Stimulated activated CD4-positive, alpha-beta T cell treated with anti-CD3 and anti-CD28 coated beads, Interleukin-4, amount 100 ng/mL, for 48 hours (primary cell): ENCODE results near the gene MYLIP.

Experiments
- DNase-seq, 2 donors: peaks; one replicate each; pipeline ENCODE4 v3.0.0-alpha.2; 2020; ENCODE audit warnings: low read depth in 2 of 2

Gene MYLIP

DNA sequence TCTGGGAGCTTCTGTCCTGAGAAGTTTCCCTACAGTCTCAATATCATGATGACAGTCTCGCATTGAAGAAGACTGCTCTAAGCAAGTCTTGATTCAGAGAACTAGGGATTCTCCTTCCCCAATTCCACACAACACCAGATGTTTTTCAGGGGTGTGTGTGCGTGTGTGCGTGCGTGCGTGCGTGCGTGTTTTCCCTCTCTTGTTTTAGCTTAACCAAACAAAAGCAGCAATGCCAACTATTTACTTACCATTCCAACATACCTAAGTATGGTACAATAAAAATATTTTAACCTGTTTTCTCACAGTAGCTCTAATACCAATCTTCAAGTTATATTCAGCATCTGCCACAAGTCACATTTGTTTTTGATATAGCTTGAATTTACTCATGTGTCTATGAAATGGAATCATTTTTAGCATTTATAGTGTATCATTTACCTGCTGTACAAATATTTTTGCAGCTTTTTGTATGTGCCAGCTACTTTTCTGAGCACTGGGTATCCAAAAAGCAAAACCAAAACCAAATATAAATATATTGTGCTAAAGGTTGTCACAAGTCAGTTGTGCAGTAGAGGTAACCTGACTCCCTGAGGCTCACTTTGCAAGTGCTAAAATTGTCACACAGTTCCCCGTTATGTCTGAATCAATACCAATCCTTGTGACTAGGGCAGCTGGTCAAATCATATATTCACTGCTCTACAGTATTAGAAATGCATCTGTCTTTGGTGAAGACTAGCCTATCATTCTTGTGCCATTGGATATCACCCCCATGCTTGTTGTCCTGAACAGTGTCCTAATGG is 21.7 kb upstream of the MYLIP start:
- DNase-seq: no peak

DNA sequence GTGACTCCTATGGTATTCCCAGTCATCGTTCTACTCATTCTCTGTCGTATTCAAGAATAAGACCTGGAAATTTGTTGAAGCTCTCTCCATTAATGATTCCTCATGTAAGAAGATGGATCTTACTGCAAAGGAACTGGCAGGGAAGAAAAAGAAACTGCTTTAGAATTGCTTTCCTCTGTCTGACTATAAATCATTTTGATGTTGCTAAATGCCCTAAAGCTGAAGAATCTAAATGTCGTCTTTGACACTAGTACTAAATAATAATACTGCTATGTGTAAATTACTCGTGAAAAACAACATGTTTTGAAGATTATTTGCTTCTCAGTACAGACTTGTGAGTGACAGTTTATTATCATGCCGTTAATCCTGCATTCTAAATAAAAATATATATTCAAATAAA is 20.5 kb upstream of the MYLIP start:
- no peak for DNase-seq

DNA sequence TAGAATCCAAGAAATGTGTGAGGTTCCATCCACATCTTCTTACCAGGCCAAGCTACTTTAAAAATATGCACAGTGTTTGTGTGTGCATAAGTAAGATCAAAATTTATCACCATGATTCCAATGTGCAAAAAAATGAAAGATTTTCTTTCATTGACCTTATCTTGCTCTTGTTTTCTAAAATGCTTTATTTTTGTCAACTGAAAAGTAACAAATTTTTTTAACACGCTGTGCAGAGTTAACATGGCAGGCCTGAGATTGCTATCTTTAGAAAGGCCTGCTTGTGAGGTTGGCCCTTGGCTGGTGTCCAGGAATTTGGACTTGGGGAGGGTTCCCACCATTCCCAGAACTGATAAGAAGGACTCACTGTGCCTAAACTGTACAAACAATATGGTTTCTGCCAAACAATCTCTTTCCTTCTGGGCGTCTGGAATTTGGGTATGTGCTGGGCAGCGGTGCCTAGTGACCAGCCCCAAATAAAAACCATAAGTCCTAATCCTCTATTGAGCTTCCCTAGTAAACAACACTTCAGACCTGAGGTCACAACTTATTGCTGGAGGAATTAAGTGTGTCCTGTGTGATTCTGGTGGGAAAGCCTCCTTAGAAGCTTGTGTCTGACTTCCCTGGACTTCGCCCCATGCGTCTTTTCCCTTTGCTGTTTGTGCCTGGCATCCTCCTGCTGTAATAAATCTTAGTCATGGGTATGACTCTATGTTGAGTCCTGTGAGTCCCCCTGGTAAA is 19.8 kb upstream of the MYLIP start:
- no peak for DNase-seq

DNA sequence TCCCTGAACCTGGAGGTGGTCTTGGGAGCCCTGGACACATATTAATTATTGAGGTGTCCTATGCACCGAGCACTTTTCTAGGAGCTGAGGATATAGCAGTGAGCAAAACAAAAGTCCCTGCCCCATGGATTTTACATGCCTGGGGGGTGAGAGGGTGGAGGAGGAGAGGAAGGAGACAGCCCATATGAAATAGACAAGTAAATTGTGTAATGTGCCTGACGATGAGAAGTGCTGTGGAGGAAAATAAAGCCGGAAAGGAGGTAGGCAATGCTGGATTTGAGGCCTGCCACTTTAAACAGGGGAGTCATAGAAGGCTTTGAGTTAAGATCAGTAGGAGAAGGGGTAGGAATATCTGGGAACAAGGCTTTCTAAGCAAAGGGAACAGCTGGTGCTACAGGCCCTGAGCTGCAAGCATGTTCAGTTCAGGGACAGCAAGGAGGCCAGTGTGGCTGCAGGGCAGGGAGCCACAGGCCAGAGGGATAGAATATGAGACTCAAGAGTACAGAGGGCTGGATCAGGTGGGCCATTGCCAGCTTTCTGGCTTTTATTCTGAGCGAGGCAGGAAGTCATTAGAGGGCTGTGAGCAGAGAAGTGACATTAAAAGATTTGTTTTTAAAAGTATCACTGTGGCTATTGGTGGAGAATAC is 19.1 kb upstream of the MYLIP start:
- no peak for DNase-seq

DNA sequence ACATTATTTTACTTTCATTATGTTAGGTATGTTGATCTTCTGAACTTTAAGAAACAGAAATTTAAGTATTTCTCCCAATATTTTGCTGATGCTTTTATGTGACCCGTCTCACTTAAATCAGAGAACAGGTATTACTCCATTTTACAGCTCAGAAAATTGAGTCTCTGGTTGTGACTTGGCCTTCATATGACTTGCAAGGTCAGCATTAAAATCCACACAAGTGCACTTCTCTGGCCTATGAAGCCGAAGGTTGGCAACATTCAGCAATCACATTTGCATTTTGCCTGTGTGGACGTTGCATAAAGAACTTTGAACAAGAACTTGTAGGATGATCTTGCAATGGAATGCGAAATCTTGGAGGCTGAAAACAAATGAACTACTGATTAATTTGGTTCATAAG is 10.1 kb upstream of the MYLIP start:
- DNase-seq: no peak

DNA sequence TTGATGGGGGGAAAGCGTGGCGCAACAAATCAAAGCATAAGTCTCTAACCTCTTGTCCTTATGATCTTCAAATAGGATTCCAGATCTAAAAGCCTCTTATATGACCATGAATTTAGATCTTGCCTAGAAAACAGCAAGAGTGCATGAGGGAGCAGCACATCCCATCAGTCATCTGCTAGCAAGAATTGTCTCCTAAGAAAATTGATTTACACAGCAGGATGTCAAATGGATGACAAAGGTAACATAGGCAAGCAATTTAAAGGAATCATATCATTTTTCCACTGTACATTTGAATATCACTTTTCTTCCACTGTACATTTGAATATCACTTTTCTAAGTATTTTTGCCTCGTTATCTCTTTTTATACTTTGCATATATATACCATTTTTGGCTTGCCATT is 7.5 kb upstream of the MYLIP start:
- no peak for DNase-seq

DNA sequence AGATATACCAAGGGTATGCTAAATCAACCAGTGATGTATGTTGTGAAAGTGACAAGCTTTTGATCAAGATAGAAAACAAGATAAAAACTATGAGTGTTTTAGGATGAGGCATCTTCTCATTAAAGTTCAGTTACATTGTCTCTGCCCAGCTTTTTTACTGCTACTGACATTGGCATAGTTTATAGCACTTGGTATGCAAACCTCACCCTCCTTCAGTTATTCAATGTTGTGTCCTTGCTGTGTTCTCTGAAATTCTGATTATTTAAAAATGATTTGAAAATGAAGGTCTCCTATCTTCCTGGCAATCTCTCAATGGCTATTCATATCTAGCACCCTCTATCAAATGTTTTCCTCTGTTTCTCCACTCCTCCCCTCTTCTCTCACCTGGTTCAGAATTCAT is 6.7 kb upstream of the MYLIP start:
- no peak for DNase-seq

DNA sequence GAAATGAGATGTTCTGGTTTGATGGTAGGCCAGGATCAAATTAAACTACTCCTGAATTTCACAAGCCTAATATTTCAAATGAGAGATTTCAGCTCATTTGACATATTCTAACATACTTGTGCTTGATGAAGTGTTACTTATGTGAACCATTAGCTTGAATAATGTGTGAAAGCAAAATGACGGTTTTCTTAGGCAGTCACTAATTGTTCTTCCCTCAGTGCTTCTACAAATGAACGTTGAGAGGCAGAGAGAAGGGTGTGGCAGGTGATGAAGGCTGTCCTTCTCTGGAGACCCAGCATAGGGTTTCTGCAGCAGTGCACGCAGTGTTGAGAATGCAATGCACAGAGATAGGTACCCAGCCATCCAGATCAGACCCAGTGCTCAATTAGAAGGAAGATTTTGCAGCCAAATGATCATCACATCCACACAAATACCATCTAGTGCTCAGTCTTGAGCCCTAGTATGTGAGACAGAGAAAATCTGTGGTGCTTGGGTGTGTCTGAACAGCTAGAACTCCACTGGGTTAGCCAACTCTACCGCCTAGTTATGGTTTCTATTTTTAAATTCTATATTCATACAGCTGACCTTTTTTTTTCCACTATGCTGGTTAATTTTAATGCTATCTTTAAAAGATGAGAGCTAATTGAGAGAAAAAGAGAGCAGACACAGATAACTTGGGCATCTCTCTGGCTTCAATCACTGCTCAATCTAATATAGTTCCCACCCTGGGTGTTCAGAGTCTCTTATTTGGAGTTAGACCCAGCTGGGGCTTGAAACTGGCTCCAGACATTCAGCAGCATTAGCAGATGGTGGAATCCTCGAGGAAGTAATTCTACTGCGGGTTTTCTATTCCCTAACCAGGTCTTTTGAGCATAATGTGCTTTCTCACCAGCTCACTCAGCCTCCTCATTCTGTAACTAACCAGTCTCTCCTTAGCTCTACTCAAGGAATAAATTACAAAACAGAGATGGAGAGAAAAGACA is 4.4 kb upstream of the MYLIP start:
- no peak for DNase-seq

DNA sequence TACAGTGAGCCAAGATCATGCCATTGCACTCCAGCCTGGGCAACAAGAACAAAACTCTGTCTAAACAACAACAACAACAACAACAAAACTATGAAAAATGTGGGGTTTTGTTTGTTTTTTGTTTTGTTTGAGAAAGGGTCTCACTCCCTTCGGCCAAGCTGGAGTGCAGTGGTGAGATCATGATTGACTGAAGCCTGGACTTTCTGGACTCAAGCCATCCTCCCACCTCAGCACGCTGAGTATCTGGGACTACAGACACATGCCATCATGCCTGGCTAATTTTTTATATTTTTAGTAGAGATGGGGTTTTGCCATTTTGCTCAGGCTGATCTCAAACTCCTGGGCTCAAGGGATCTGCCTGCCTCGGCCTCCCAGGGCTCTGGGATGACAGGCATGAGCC is 2.8 kb upstream of the MYLIP start:
- no peak for DNase-seq

DNA sequence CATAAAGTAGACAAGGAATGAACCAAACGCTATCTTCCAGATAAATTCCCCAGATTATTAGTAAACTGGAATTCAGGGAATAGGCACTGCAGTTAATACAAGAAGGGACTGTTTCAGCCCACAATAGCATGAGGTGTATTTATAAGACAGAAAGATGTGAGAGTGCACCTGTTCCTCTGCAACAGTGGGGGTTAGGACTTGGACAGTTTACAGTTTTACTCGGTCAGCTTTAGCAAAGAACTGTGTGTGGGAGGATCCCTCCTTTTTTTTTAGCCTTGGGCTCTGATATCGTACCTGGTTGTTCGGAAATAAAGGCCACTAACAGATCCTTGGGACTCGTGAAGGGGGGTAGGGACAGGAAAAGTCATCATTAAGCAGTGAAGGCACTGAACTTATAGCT is 2.0 kb upstream of the MYLIP start:
- DNase-seq: no peak

DNA sequence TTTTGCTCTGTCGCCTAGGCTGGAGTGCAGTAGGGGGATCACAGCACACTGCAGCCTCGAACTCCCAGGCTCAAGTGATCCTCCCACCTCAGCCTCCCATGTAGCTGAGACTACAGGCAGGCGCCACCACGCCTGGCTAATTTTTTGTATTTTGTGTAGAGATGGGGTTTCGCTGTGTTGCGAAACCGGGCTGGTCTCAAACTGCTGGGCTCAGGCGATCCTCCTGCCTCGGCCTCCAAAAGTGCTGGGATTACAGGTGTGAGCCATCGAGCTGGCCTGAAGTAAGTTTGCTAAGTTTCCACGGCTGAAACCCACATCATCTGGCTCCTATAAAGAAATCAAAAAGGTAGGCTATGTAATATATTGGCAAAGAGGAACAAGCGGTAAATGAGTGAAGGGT is 1.4 kb upstream of the MYLIP start:
- DNase-seq: no peak

DNA sequence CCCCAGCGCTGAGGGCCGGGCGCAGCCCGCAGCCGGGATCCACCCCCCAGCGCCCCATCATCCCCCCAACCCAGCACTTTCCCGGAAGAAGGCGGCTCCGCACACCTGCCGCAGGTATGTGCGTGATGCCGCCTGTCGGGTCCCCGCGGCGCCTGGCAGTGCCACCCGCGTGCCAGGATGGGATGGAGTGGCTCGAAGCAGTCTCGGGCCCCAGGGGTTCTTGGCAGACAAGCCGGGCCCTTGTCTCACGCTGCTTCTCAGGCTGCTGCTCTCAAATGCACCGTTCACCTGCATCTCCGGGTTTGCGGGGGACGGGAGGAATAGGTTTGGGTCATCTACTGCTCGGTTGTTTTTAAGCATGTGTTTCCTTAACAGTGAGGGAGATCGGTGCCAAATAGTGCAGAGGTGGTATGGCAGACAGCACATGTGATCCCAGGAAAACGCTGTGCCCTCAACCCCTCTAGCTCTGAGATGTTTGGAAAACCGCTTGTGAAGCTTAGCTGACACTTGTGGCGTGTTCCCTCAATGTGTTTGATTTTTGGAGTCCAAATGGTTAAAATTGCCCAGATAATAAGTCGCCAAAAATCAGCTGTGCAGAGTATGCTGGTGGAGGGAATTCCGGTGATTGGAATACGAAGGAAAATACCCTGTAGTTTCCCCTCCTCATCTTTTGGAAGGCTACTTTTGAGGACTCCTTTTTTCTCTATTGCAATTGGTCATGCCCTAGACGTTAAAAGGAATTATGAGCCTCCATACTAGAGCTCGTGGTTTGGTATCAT is 926 bp downstream of the MYLIP start:
- DNase-seq: peak; percentile 16 to 18

DNA sequence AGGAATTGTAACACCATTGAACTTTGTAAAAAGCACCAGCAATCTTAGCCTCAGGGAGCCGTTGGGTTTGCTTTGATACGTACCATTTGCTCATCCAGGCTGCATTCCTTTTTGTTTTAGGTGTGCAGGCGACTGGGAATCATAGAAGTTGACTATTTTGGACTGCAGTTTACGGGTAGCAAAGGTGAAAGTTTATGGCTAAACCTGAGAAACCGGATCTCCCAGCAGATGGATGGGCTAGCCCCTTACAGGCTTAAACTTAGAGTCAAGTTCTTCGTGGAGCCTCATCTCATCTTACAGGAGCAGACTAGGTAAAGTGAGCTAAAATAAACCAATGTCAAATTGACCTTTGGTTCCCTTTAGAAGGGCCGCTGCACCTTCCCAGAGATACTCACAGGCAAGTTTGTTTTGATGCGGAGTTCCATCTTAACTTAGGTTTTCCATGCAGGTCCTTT is 1.6 kb downstream of the MYLIP start:
- DNase-seq: no peak

DNA sequence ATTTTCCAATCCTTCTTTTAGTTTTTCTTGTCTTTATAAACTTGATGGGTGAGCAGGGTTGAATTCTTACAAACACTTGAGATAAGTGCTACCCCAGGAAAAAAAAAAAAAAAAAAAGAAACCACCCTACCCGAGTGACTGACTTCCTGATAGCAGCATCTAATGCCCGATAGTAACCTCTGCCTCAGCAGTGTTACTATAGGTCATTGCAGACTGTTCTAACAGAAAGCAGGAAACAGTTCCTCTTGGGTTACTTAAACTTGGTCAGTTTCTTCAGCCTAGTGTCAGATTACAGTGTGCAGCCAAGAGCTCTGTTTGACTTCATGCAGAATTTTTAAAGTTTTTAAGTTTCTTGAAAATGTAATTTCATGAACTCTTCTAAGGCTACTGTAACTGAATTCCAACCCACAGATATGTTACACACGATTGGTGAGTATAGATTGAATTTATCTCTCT is 2.1 kb downstream of the MYLIP start:
- DNase-seq: no peak

DNA sequence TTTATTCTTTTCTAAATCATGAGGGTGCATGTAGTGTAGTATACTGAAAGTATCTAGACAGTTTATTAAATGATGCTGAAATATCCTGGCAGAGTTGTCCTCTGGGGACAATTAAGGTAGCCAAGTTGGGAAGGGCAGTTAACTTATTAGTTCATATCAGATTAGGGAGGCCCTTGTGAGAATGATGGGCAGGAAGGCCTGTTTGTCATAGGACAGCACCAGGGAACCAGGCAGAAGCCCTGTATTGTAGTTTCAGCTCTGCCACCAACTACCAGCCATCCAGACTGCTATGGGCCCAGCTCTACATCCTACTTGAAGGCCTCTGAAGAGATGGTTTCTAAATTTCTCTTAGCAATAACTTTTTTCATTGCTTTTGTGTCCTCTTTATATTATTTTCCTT is 4.0 kb downstream of the MYLIP start:
- DNase-seq: no peak

DNA sequence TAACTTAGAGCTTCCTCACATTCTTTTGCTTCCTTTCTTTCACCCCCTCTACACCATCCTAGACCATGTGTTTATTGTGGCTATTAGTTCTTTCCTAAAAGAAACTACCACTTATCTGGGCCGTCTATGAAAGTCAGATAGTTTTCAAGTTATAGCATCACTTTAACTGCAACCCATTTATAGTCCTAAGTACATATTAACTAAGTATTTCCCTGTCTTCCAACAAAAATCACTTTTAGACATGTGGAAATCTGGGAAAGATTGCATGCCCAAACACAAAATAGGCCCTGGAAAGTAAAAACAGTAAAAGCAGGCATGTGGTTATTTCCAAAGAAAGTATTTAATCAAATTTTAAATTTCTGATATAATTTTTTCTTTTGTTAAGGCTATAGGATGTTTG is 5.5 kb downstream of the MYLIP start:
- no peak for DNase-seq

DNA sequence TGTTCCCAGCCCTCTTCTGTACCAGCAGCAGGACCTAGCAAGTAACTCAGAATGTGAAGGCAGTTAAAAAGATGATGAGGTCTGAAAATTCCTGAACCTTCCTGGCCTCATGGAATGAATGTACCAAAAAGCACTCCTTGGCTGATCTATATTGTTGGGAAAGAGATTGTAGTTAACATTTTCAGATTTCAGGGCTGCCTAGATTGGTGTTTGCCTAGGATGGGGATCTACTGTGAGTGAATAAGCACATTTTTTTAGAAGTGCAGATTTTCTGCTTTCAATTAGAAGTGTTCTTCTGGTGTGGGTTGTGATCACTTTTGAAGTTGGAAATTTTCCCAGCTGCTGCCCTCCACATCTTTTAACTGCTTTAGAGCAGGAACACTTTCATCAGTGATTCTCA is 6.2 kb downstream of the MYLIP start:
- DNase-seq: no peak

DNA sequence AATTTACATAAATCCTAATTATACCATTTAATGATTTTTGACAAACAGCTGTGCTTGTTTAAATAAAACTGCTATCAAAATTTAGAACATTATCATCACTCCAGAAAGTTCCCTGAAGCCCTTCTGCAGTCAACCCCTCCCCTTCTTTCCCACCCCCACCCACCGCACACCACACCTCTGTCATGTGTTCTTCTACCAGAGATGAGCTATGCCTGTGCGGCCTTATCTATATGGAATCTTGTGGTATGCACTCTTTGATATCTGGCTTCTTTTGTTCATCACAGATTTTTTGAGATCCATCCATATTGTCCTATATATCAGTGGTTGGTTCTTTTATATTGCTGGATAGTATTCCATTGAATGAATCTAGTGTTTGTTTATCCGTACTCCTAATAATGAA is 7.2 kb downstream of the MYLIP start:
- no peak for DNase-seq

DNA sequence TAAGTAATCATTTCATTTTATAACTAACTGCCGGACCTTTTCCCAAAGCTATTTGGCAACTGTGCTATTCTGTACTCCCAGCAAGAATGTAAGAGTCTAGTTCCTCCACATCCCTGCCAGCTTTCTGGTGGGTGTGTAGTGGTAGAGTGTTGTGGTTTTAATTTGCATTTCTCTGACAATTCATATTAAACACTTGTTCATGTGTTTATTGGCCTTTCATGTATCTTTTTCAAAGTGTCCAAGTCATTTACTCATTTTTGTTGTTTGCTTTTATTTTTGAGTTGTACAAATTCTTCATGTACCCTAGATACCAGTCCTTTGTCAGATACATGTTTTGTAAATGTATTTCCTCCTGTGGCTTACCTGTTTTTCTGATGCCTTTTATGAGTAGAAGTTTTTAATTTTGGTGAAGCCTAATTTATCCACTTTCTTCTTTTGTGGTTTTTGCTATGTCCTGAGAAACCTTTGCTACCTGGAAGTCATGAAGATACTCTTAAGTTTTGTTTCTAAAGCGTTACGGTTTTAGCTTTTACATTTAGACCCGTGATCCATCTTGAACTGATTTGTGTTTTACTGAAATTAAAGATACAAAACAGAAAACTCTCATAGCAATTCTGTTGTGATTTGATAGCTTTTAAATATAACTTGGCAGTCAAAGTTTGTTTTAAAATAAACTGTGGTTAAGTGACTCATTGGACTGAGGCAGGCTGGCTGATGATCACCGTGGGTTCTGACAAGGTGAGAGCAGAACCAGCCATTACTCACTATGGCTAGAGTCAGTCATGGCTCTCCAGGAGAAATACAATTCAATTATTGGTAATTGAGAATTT is 8.0 kb downstream of the MYLIP start:
- DNase-seq: peak in 1 of 2 donors; percentile 44

DNA sequence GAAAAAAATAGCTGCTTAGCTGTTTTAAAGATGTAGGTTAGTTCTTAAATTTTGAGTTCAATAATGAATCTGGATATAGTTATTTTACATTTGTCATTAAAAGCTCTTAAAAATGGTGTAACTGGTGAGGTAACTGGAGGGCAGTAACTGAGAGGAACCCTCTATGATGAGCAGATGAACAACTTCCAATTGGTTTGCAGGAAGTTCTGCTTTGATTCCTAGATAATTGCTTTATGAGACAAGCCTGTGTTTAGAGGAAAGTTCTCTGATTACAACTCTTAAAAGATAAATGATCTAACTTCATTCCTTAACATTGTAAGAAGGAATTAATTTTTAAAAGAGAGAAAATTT is 8.5 kb downstream of the MYLIP start:
- DNase-seq: no peak
